SK-N-SH (cell line): Measurements from ENCODE around the gene WDR93. TPM values are rescaled to one million over a fixed set of nuclear protein-coding genes. Genes with fewer than 3 reads are reported as not detected.
A peak's percentile ranks its signal among the peaks of the same experiment; 100 is the strongest.
"Not testable (repeated sequence)": the region's sequence is repeated elsewhere in the genome, so short reads cannot be mapped to it uniquely, and the experiment has no call there.

ENCODE experiments used
- CTCF ChIA-PET: fragments of 300-600, 350-600 bp; formaldehyde crosslinking; extraction: SDS; loops from one replicate; lab custom pipeline; 2021; lab: Yijun Ruan, JAX
- POLR2A ChIA-PET: fragments of 350-600 bp; sonication (Branson Sonifier 250); formaldehyde crosslinking; extraction: SDS; loops from one replicate; lab custom pipeline; 2020; ENCODE audit warnings: antibody characterized with exemption, inconsistent platforms; lab: Yijun Ruan, JAX
- DNase-seq: peaks from one replicate; pipeline ENCODE4 v3.0.0; 2012
- H2AFZ ChIP-seq: fragments of 200-600 bp; sonication (generic); 2 replicates; pipeline ENCODE4 v1.8.1; 2016; ENCODE audit warnings: antibody characterized with exemption, mild to moderate bottlenecking, low read depth
- H3F3A ChIP-seq: fragments of 200-600 bp; sonication (generic); replicated peaks from 2 replicates; pipeline ENCODE3; 2016; ENCODE audit warnings: antibody characterized with exemption, mild to moderate bottlenecking; ENCODE audit not compliant: insufficient read depth
- H3K27ac ChIP-seq, 2 experiments: fragments of 200-500 bp in 1 of 2; fragments of 200-600 bp in 1 of 2; sonication (Bioruptor generic) in 1 of 2; sonication (generic), shearing (Covaris generic) in 1 of 2; 2 replicates each; pipeline versions ENCODE4 v1.5.1 to v1.6.1; 2014 to 2016; ENCODE audit warnings: low read depth in 2 of 2, inconsistent platforms in 1 of 2, low read length in 1 of 2, mild to moderate bottlenecking in 1 of 2, mixed read lengths in 1 of 2
- H3K27me3 ChIP-seq: fragments of 200-600 bp; sonication (generic), shearing (Covaris generic); 2 replicates; pipeline ENCODE4 v1.6.1; 2016; ENCODE audit warnings: mixed run types; ENCODE audit not compliant: insufficient read depth
- H3K36me3 ChIP-seq, 2 experiments: fragments of 200-500 bp in 1 of 2; fragments of 200-600 bp in 1 of 2; sonication (Bioruptor generic) in 1 of 2; sonication (generic) in 1 of 2; replicated peaks in 1 of 2; 2 replicates each; pipeline versions ENCODE3 to v1.5.1; 2014 to 2016; ENCODE audit warnings: low read length in 1 of 2, mild to moderate bottlenecking in 1 of 2; ENCODE audit not compliant: insufficient read depth in 2 of 2, control insufficient read depth in 1 of 2
- H3K4me1 ChIP-seq, 2 experiments: fragments of 200-500 bp in 1 of 2; fragments of 200-600 bp in 1 of 2; sonication (Bioruptor generic) in 1 of 2; sonication (generic), shearing (Covaris generic) in 1 of 2; 2 replicates each; pipeline versions ENCODE4 v1.5.1 to v1.6.1; 2014 to 2016; ENCODE audit warnings: low read depth in 1 of 2, low read length in 1 of 2, mixed run types in 1 of 2; ENCODE audit not compliant: insufficient read depth in 2 of 2, control insufficient read depth in 1 of 2
- H3K4me2 ChIP-seq: fragments of 200-600 bp; sonication (generic), shearing (Covaris generic); 2 replicates; pipeline ENCODE4 v1.6.1; 2017; ENCODE audit warnings: mixed run types
- H3K4me3 ChIP-seq, 2 experiments: fragments of 200-500 bp in 1 of 2; fragments of 200-600 bp in 1 of 2; sonication (Bioruptor generic) in 1 of 2; sonication (generic), shearing (Covaris generic) in 1 of 2; 2 replicates each; pipeline versions ENCODE4 v1.5.1 to v1.8.1; 2014 to 2016; ENCODE audit warnings: low read depth in 2 of 2, inconsistent platforms in 1 of 2, low read length in 1 of 2, mild to moderate bottlenecking in 1 of 2, mixed read lengths in 1 of 2, moderate library complexity in 1 of 2
- H3K79me2 ChIP-seq: fragments of 200-600 bp; sonication (generic); 2 replicates; pipeline ENCODE4 v1.8.1; 2017; ENCODE audit warnings: mild to moderate bottlenecking; ENCODE audit not compliant: insufficient read depth
- H3K9ac ChIP-seq: fragments of 200-600 bp; sonication (generic); 2 replicates; pipeline ENCODE4 v1.6.1; 2017; ENCODE audit warnings: mixed run types
- H3K9me2 ChIP-seq: fragments of 200-600 bp; sonication (generic); 2 replicates; pipeline ENCODE4 v1.6.1; 2017; ENCODE audit warnings: mixed run types
- H3K9me3 ChIP-seq: fragments of 200-600 bp; sonication (generic); 2 replicates; pipeline ENCODE4 v1.6.1; 2017; ENCODE audit warnings: mixed run types, mild to moderate bottlenecking, moderate library complexity
- H4K20me1 ChIP-seq: fragments of 200-600 bp; sonication (generic); 2 replicates; pipeline ENCODE4 v1.6.1; 2017; ENCODE audit warnings: mild to moderate bottlenecking, mixed run types; ENCODE audit not compliant: insufficient read depth
- EZH2phosphoT487 ChIP-seq: fragments of 200-600 bp; sonication (generic); IDR thresholded peaks from 2 replicates; pipeline ENCODE4 v1.6.1; 2017; ENCODE audit warnings: low read depth, mixed run types, mild to moderate bottlenecking, antibody characterized with exemption, moderate library complexity, borderline replicate concordance
- FOSL2 ChIP-seq: IDR thresholded peaks from 2 replicates; pipeline ENCODE4 v1.4.0; 2012; ENCODE audit warnings: low read depth, mild to moderate bottlenecking, moderate library complexity, borderline replicate concordance
- FOXJ3 ChIP-seq: sonication (generic); formaldehyde crosslinking; IDR thresholded peaks from 2 replicates; pipeline ENCODE4 v1.5.1; 2020; ENCODE audit warnings: mild to moderate bottlenecking, missing genetic modification reagents
- FOXM1 ChIP-seq: IDR thresholded peaks from 2 replicates; pipeline ENCODE4 v1.4.0; 2012; ENCODE audit warnings: low read depth, mild to moderate bottlenecking
- GABPA ChIP-seq: IDR thresholded peaks from 2 replicates; pipeline ENCODE4 v1.4.0; 2012; ENCODE audit warnings: low read depth, mild to moderate bottlenecking
- JUND ChIP-seq: IDR thresholded peaks from 2 replicates; pipeline ENCODE4 v1.4.0; 2012
- MAX ChIP-seq: IDR thresholded peaks from 2 replicates; pipeline ENCODE4 v1.4.0; 2012; ENCODE audit warnings: low read depth
- MXI1 ChIP-seq: IDR thresholded peaks from 2 replicates; pipeline ENCODE4 v1.6.1; 2012; ENCODE audit warnings: mild to moderate bottlenecking, low read depth, low read length, improper control_type of control experiment
- NFIC ChIP-seq: IDR thresholded peaks from 2 replicates; pipeline ENCODE4 v1.4.0; 2012; ENCODE audit warnings: borderline replicate concordance
- NRF1 ChIP-seq: IDR thresholded peaks from 2 replicates; pipeline ENCODE4 v1.6.1; 2012; ENCODE audit warnings: low read depth, mild to moderate bottlenecking, low read length
- PBX3 ChIP-seq: IDR thresholded peaks from 2 replicates; pipeline ENCODE4; 2012
- TAF1 ChIP-seq: IDR thresholded peaks from 2 replicates; pipeline ENCODE4 v1.6.1; 2012; ENCODE audit warnings: low read depth, mild to moderate bottlenecking, low read length, moderate library complexity, borderline replicate concordance
- TCF12 ChIP-seq: IDR thresholded peaks from 2 replicates; pipeline ENCODE4 v1.4.0; 2012
- YY1 ChIP-seq: IDR thresholded peaks from 2 replicates; pipeline ENCODE4 v1.4.0; 2012; ENCODE audit warnings: low read depth, mild to moderate bottlenecking
- WGBS: methylation state at CpG from one replicate; pipeline ENCODE4 v1.1.6; 2017; ENCODE audit warnings: low lambda C conversion rate; 5-methylcytosine and 5-hydroxymethylcytosine counted together
- polyA plus RNA-seq, 3 experiments: library from polyadenylated mRNA; depleted of rRNA; stranded (reverse); fragments of >200 nt; gene quantifications; 2 replicates each; pipeline ENCODE4 v1.2.3, GENCODE V29; 2012
- TF ChIP-seq, protein P1 (sequence below): IDR thresholded peaks from 2 replicates; pipeline ENCODE4 v1.4.0; 2012; ENCODE audit warnings: low read depth, borderline replicate concordance

Gene WDR93
- polyA plus RNA-seq, 1 of the 3 experiments (the other 2 are of a cell fraction): 0.35 TPM

GRCh38 chr15:89781055-89781454 lies 90.4 kb downstream of the WDR93 start:
- TF ChIP-seq FOXM1 (no peak), MXI1 (no peak), PBX3 (no peak), EZH2phosphoT487 (no peak), GABPA (no peak), FOXJ3 (CRISPR knock-in tag) (no peak), MAX (no peak), YY1 (no peak), NFIC (no peak), NRF1 (no peak)
- Histone ChIP-seq H3K27ac (no peak overlapping the region), H3K4me1 (peaks cover 0 to 3% of the 10 kb centered on the region in 2 experiments; a peak in 1 of 4 replicates), H3K36me3 (no peaks in the 10 kb centered on the region), H3K79me2 (no peaks in the 10 kb centered on the region), H2AFZ (no peak overlapping the region), H3K9me2 (no peaks in the 10 kb centered on the region), H3K9ac (no peak overlapping the region), H4K20me1 (no peaks in the 10 kb centered on the region), H3K4me2 (no peak overlapping the region), H3F3A (peaks cover 5% of the 10 kb centered on the region), H3K4me3 (no peak overlapping the region), H3K9me3 (no peaks in the 10 kb centered on the region), H3K27me3 (no peaks in the 10 kb centered on the region)
- no peak for DNase-seq
- ChIA-PET POLR2A (no interaction called here), CTCF (interaction anchor here (1.4 kb wide), 1 partner anchor 20 kb away, joined by 9 read pairs; no protein-coding TSS in a partner anchor)
- WGBS: 86% methylated on average over 6 of the region's 6 CpGs

- POLR2A ChIA-PET: no interaction called here
- Histone ChIP-seq H3K9me3 (no peaks in the 10 kb centered on the region), H3K36me3 (peaks cover 0 to under 1% of the 10 kb centered on the region in 2 experiments), H3K79me2 (no peaks in the 10 kb centered on the region), H2AFZ (0 out of 2 replicates have a peak overlapping the region, but pooled peaks have one; percentile 31), H3K4me3 (no peak overlapping the region), H4K20me1 (no peaks in the 10 kb centered on the region), H3K27ac (peak overlapping the region in 1 of 2 experiments; percentile 26; a peak in 1 of 4 replicates), H3K4me1 (no peaks in the 10 kb centered on the region; a peak in 1 of 4 replicates), H3K27me3 (no peaks in the 10 kb centered on the region), H3K9me2 (no peaks in the 10 kb centered on the region), H3K9ac (no peak overlapping the region), H3F3A (peaks cover 5% of the 10 kb centered on the region), H3K4me2 (no peak overlapping the region)
- TF ChIP-seq JUND (no peak), MXI1 (no peak), TAF1 (no peak), MAX (peak; percentile 39; the same call in 1 of the 2 replicates), FOSL2 (peak; percentile 53), TCF12 (peak; percentile 33; the same call in 1 of the 2 replicates)
- TF ChIP-seq, protein P1, sequence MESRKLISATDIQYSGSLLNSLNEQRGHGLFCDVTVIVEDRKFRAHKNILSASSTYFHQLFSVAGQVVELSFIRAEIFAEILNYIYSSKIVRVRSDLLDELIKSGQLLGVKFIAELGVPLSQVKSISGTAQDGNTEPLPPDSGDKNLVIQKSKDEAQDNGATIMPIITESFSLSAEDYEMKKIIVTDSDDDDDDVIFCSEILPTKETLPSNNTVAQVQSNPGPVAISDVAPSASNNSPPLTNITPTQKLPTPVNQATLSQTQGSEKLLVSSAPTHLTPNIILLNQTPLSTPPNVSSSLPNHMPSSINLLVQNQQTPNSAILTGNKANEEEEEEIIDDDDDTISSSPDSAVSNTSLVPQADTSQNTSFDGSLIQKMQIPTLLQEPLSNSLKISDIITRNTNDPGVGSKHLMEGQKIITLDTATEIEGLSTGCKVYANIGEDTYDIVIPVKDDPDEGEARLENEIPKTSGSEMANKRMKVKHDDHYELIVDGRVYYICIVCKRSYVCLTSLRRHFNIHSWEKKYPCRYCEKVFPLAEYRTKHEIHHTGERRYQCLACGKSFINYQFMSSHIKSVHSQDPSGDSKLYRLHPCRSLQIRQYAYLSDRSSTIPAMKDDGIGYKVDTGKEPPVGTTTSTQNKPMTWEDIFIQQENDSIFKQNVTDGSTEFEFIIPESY: 0 out of 2 replicates have a peak, but pooled peaks have one; percentile 31
- 76% methylated on average over 15 of the region's 15 CpGs for WGBS
- CTCF ChIA-PET: interaction anchor here (1.0 to 1.6 kb wide), 3 partner anchors 21 to 94 kb away, joined by 3 to 9 read pairs (median 7); no protein-coding TSS in a partner anchor
- DNase-seq: no peak
These were observed 91.4 kb downstream of the WDR93 start for GRCh38 chr15:89781891-89782618.

GRCh38 chr15:89782619-89782950 lies 92.0 kb downstream of the WDR93 start:
- H3K4me2 ChIP-seq, H3K4me3 ChIP-seq, H3K9ac ChIP-seq, H2AFZ ChIP-seq, H3K9me2 ChIP-seq, POLR2A ChIA-PET, H3K79me2 ChIP-seq, DNase-seq, H3K36me3 ChIP-seq, H3F3A ChIP-seq, H3K4me1 ChIP-seq, H4K20me1 ChIP-seq, H3K9me3 ChIP-seq, H3K27ac ChIP-seq, H3K27me3 ChIP-seq: not testable (repeated sequence)
- CTCF ChIA-PET: interaction anchor here (1.6 to 1.9 kb wide), 2 partner anchors 22 to 92 kb away, joined by 7 read pairs; no protein-coding TSS in a partner anchor
- WGBS: 96% methylated on average over 9 of the region's 9 CpGs
